K562 (cell line): ENCODE results near the gene GLYATL1B.
"Not testable (repeated sequence)": the region's sequence is repeated elsewhere in the genome, so short reads cannot be mapped to it uniquely, and the experiment has no call there.

Source experiments
- BRCA1 ChIP-seq, 2 experiments: fragments of 450-650 bp in 1 of 2; sonication (generic) in 1 of 2; formaldehyde crosslinking in 1 of 2; IDR thresholded peaks; 2 replicates each; pipeline versions ENCODE4 v1.5.0 to v1.6.1; 2017 to 2020; ENCODE audit warnings: mild to moderate bottlenecking in 1 of 2, missing genetic modification reagents in 1 of 2
- GABPA ChIP-seq: fragments of 200-800 bp; sonication (Bioruptor generic); conservative IDR thresholded peaks from 2 replicates; pipeline ENCODE4 v1.6.1; 2016; ENCODE audit warnings: low read depth, missing genetic modification characterization, missing compliant biosample characterization
- MECOM ChIP-seq: fragments of 250-450 bp; sonication (Bioruptor Pico); IDR thresholded peaks from 2 replicates; pipeline ENCODE4 v1.8.0; 2022; ENCODE audit warnings: inconsistent platforms
- ZKSCAN1 ChIP-seq: fragments of 150-350 bp; IDR thresholded peaks from 2 replicates; pipeline ENCODE4 v1.6.1; 2016; ENCODE audit warnings: low read depth, low read length
- ZNF24 ChIP-seq: fragments of 450-650 bp; IDR thresholded peaks from 2 replicates; pipeline ENCODE4 v1.6.1; 2016

- not testable (repeated sequence) for TF ChIP-seq BRCA1 (IDR thresholded peaks at IDR 0.05); BRCA1 (CRISPR knock-in tag; IDR thresholded peaks at IDR 0.05); ZKSCAN1; ZNF24; MECOM (CRISPR knock-in tag); GABPA (tag)
Observed at GRCh38 chr11:59037434-59037833, 48.7 kb upstream of the GLYATL1B start.
